B cell (primary cell): Measurements from ENCODE around the gene TP53I13. TPM values are rescaled to one million over a fixed set of nuclear protein-coding genes. Genes with fewer than 3 reads are reported as not detected.
A peak's percentile ranks its signal among the peaks of the same experiment; 100 is the strongest.

Source experiments
- ATAC-seq: fragments of 200-7000 bp; cut with Tn5 transposase; one replicate; pipeline ENCODE4 v1.10.0; 2021; ENCODE audit warnings: low read depth, mild to moderate bottlenecking, moderate number of reproducible peaks, moderate library complexity
- CTCF ChIA-PET: fragments of 350-600 bp; sonication (Branson Sonifier 250); formaldehyde crosslinking; loops from one replicate; lab custom pipeline; 2021; ENCODE audit warnings: antibody characterized with exemption, inconsistent platforms; lab: Charles Lee
- POLR2A ChIA-PET: fragments of 350-600 bp; sonication (Branson Sonifier 250); formaldehyde crosslinking; loops from one replicate; lab custom pipeline; 2021; ENCODE audit warnings: antibody characterized with exemption; lab: Charles Lee
- DNase-seq: peaks from one replicate; pipeline ENCODE4 v3.0.0; 2013
- H2AFZ ChIP-seq: 2 replicates; pipeline ENCODE4 v1.6.1; 2012; ENCODE audit warnings: mild to moderate bottlenecking, low read depth, low read length; ENCODE audit not compliant: insufficient read depth, poor library complexity, severe bottlenecking
- H3K27ac ChIP-seq, 2 donors: 1 replicate in 1 of 2; 2 replicates in 1 of 2; pipeline ENCODE4 v1.5.1; 2012 to 2013; ENCODE audit warnings: low read length in 2 of 2, mild to moderate bottlenecking in 2 of 2, moderate library complexity in 1 of 2
- H3K27me3 ChIP-seq, 4 experiments: fragments of 200-600 bp in 1 of 4; sonication (generic) in 1 of 4; replicated peaks in 1 of 4; 1 replicate in 2 of 4; 2 replicates in 2 of 4; pipeline versions ENCODE4 v1.6.1 to v1.7.0; 2013 to 2016; ENCODE audit warnings: low read length in 3 of 4, mild to moderate bottlenecking in 2 of 4, mixed read lengths in 1 of 4, moderate library complexity in 1 of 4; ENCODE audit not compliant: insufficient read depth in 4 of 4, control insufficient read depth in 3 of 4; ENCODE audit errors: control extremely low read depth in 1 of 4
- H3K36me3 ChIP-seq, 2 experiments: replicated peaks in 1 of 2; 1 replicate in 1 of 2; 2 replicates in 1 of 2; pipeline versions ENCODE4 v1.6.1 to v1.7.1; 2013; ENCODE audit warnings: low read length in 1 of 2; ENCODE audit not compliant: insufficient read depth in 2 of 2, control insufficient read depth in 1 of 2; ENCODE audit errors: control extremely low read depth in 1 of 2, extremely low read depth in 1 of 2
- H3K4me1 ChIP-seq, 2 donors: fragments of 200-600 bp in 1 of 2; sonication (generic) in 1 of 2; 1 replicate in 1 of 2; 2 replicates in 1 of 2; pipeline versions ENCODE4 v1.5.1 to v1.6.1; 2013 to 2017; ENCODE audit warnings: low read length in 2 of 2; ENCODE audit not compliant: control insufficient read depth in 2 of 2, insufficient read depth in 2 of 2
- H3K4me2 ChIP-seq: replicated peaks from 2 replicates; pipeline ENCODE3; 2012; ENCODE audit warnings: mild to moderate bottlenecking, low read depth, low read length; ENCODE audit not compliant: poor library complexity, severe bottlenecking
- H3K4me3 ChIP-seq, 5 experiments: fragments of 200-600 bp in 1 of 5; sonication (generic) in 1 of 5; 1 replicate in 3 of 5; 2 replicates in 2 of 5; pipeline versions ENCODE4 v1.5.1 to v1.7.0; 2011 to 2016; ENCODE audit warnings: low read length in 4 of 5, mild to moderate bottlenecking in 4 of 5, low read depth in 2 of 5, control low read depth in 1 of 5, moderate library complexity in 1 of 5; ENCODE audit not compliant: insufficient read depth in 1 of 5; ENCODE audit errors: control extremely low read depth in 1 of 5, extremely low read depth in 1 of 5
- H3K79me2 ChIP-seq: fragments of 200-600 bp; sonication (generic); one replicate; pipeline ENCODE4 v1.6.0; 2016; ENCODE audit warnings: low read length; ENCODE audit not compliant: control insufficient read depth, insufficient read depth
- H3K9ac ChIP-seq: fragments of 200-600 bp; sonication (generic); 2 replicates; pipeline ENCODE4 v1.6.1; 2017; ENCODE audit warnings: mild to moderate bottlenecking, low read length, moderate library complexity
- H3K9me3 ChIP-seq, 3 donors: one replicate each; pipeline versions ENCODE4 v1.6.1 to v1.7.1; 2013; ENCODE audit warnings: low read length in 2 of 3; ENCODE audit not compliant: control insufficient read depth in 2 of 3, insufficient read depth in 1 of 3; ENCODE audit errors: control extremely low read depth in 1 of 3
- H4K20me1 ChIP-seq: 2 replicates; pipeline ENCODE4 v1.6.0; 2012; ENCODE audit warnings: mild to moderate bottlenecking, low read length; ENCODE audit not compliant: insufficient read depth, control insufficient read depth, poor library complexity, severe bottlenecking
- H3K27ac Mint-ChIP-seq: one replicate; pipeline ENCODE4 v1.8.0; 2021; ENCODE audit warnings: mixed read lengths
- H3K27me3 Mint-ChIP-seq: one replicate; pipeline ENCODE4 v1.8.0; 2021; ENCODE audit warnings: mixed read lengths
- H3K4me1 Mint-ChIP-seq: one replicate; pipeline ENCODE4 v1.8.0; 2021; ENCODE audit warnings: mixed read lengths
- H3K4me3 Mint-ChIP-seq: one replicate; pipeline ENCODE4 v1.8.0; 2021; ENCODE audit warnings: mixed read lengths
- H3K9me3 Mint-ChIP-seq: one replicate; pipeline ENCODE4 v1.8.0; 2022; ENCODE audit warnings: mixed read lengths; ENCODE audit not compliant: insufficient read depth
- EZH2 ChIP-seq: IDR thresholded peaks from 2 replicates; pipeline ENCODE4 v1.6.1; 2012; ENCODE audit warnings: borderline replicate concordance, low read depth, mild to moderate bottlenecking, moderate library complexity, low read length; ENCODE audit not compliant: insufficient read depth, poor library complexity, severe bottlenecking
- WGBS: methylation state at CpG from one replicate; pipeline ENCODE4 v1.1.5; 2013; ENCODE audit warnings: missing lambda C conversion rate; ENCODE audit not compliant: insufficient coverage; 5-methylcytosine and 5-hydroxymethylcytosine counted together
- intact Hi-C: fragments of 100-400 bp; cut with micrococcal nuclease; formaldehyde crosslinking; loops from one replicate; pipeline ENCODE4 v1.10.0; 2022
- polyA plus RNA-seq: library from polyadenylated mRNA; depleted of rRNA; stranded (reverse); fragments of >200 nt; gene quantifications from 2 replicates; pipeline ENCODE4 v1.2.3, GENCODE V29; 2012
- total RNA-seq, 2 donors: library from RNA; stranded (reverse); fragments of 120-200 nt in 1 of 2; gene quantifications; 1 replicate in 1 of 2; 2 replicates in 1 of 2; pipeline versions ENCODE4 v1.2.3 to v1.2.4, GENCODE V29; 2013 to 2022
- TF ChIP-seq, protein P1 (sequence below): fragments of 200-600 bp; IDR thresholded peaks from one replicate; pipeline ENCODE4 v1.8.0; 2022; ENCODE audit warnings: antibody characterized with exemption, mild to moderate bottlenecking

The TP53I13 gene
- total and polyA plus RNA-seq, 2 donors (not counting 1 experiment from before 2014, with no cell fraction given): 224 to 287 TPM

DNA sequence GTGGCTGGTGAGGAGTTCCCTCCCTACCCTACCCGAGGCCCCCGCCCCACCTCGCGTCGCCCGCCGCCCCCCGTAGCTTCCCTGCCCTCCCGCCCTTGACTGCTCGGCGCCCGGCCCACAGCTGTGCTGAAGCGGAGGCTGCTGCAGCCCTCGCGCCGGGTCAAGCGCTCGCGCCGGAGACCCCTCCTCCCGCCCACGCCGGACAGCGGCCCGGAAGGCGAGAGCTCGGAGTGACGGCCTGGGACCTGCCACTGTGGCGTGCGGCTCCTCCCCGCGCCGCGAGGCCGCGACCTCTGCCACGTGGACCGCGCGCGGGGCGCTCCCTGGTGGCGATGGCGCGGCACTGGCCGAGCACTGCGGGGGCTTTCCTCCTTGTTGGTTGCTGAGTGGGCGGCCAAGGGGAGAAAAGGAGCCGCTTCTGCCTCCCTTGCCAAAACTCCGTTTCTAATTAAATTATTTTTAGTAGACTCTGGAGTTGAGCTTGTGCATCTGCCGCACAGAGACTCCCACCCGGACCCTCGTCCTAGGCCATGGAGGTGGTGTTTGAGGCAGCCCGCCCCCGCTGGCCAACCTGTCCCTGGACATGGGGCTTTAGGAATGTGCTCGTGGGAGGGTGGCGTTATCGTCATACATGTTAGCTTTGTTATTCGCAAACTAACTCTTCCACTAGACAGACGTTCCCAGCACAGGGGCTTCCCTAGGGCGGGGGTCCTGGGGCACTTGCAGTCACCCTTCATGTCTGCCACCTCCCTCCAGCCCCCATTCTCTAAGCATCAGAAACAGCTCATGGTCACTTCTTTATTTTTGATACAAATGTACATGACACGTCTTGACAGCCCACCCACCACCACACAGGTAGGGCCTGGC is 4.4 kb downstream of the TP53I13 start:
- intact Hi-C loops: loop anchor here (1.0 kb wide), 1 partner anchor 203 kb away; no protein-coding TSS in a partner anchor
- ATAC-seq: peak; percentile 34
- POLR2A ChIA-PET: interaction anchor here (0.5 to 1.0 kb wide), 4 partner anchors 9 to 188 kb away, joined by 3 to 6 read pairs (median 4); no protein-coding TSS in a partner anchor

More for the DNA sequence above, 4.4 kb downstream of the TP53I13 start:
- peaks cover 0 to 42% of the 10 kb centered on the region in 2 experiments for H3K36me3 ChIP-seq
- H3K79me2 ChIP-seq: peaks cover 9% of the 10 kb centered on the region
- no peaks in the 10 kb centered on the region for H3K27me3 Mint-ChIP-seq
- H3K4me3 Mint-ChIP-seq: no peak overlapping the region
- H3K9me3 Mint-ChIP-seq: no peaks in the 10 kb centered on the region
- H2AFZ ChIP-seq: no peak overlapping the region
- peaks cover 15 to 28% of the 10 kb centered on the region in 2 donors for H3K4me1 ChIP-seq
- no peaks in the 10 kb centered on the region for H3K9me3 ChIP-seq
- no peak overlapping the region for H3K27ac Mint-ChIP-seq
- H3K27ac ChIP-seq: no peak overlapping the region
- 58% methylated on average over 37 of the region's 62 CpGs for WGBS
- no peaks in the 10 kb centered on the region for H3K27me3 ChIP-seq
- H3K9ac ChIP-seq: no peak overlapping the region
- no peak overlapping the region for H3K4me3 ChIP-seq
- H3K4me1 Mint-ChIP-seq: peaks cover 26% of the 10 kb centered on the region
- CTCF ChIA-PET: interaction anchor here (0.6 to 24.3 kb wide), 18 partner anchors 12 to 532 kb away, joined by 3 to 336 read pairs (median 4); partner anchors contain the start of gene ANKRD13B
- peak; percentile 81 for DNase-seq
- TF ChIP-seq, protein P1, sequence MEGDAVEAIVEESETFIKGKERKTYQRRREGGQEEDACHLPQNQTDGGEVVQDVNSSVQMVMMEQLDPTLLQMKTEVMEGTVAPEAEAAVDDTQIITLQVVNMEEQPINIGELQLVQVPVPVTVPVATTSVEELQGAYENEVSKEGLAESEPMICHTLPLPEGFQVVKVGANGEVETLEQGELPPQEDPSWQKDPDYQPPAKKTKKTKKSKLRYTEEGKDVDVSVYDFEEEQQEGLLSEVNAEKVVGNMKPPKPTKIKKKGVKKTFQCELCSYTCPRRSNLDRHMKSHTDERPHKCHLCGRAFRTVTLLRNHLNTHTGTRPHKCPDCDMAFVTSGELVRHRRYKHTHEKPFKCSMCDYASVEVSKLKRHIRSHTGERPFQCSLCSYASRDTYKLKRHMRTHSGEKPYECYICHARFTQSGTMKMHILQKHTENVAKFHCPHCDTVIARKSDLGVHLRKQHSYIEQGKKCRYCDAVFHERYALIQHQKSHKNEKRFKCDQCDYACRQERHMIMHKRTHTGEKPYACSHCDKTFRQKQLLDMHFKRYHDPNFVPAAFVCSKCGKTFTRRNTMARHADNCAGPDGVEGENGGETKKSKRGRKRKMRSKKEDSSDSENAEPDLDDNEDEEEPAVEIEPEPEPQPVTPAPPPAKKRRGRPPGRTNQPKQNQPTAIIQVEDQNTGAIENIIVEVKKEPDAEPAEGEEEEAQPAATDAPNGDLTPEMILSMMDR: peak; percentile 76
- TF ChIP-seq EZH2: no peak
- peaks cover 37% of the 10 kb centered on the region for H4K20me1 ChIP-seq
- peak overlapping the region; percentile 68 for H3K4me2 ChIP-seq
